GM19238 (cell line): ENCODE data around the gene SKOR2.
"Not testable (repeated sequence)": the region's sequence is repeated elsewhere in the genome, so short reads cannot be mapped to it uniquely, and the experiment has no call there.

Source experiments
- DNase-seq: peaks from one replicate; pipeline ENCODE4 v3.0.0; 2011; ENCODE audit warnings: low spot score; ENCODE audit not compliant: insufficient read length

SKOR2 gene

GRCh38 chr18:47203626-47204464 is 47.6 kb downstream of the SKOR2 start:
- DNase-seq, result no peak

DNA sequence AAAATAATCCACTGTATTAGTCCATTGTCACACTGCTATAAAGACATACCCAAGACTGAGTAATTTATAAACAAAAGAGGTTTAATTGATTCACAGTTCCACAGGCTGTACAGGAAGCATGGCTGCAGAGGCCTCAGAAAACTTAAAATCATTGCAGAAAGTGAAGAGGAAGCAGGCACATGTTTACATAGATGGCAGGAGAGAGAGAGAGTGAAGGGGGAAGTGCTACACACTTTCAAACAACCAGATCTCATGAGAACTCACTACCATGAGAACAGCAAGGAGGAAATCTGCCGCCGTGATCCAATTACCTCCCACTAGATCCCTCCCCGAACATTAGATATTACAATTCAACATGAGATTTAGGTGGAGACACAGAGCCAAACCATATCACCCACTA is 55.5 kb downstream of the SKOR2 start:
- not testable (repeated sequence) for DNase-seq

DNA sequence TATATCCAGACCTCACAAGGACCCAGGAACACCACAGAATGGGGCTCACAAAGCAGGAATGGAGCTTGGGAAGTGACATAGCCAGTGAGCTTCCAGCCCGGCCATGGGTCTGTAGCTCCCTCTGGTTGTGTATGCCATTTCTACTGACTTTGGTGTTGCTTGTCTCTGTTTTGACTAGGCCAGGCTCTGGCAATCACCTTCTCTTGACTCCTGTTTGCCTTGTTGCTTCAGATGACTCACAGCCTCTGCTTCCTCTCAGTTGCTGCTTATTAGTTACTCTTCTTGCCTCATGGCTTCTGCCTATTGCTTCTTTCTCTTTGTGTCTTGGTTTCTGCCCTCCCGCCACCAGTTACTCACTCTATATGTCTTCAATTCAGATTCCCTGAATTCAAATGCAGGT is 59.5 kb downstream of the SKOR2 start:
- no peak for DNase-seq

DNA sequence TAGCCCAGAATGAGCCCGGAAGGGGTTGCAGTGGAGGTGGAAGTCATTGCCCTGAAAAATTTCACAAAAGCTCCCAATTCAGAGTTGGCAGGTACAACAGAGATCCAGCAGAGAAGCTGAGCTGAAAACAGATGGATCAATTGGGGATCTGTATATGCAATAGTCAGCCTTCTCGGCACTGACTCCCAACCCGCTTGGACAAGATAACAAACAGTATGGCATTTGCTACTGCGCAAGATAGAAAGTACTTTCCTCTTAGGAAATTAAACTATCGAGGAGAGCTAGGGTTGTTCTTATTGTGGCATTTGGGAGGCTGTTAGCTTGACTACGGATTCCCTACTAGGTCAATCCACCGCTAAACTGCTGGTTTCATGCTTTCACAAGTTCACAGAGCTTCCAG is 63.7 kb downstream of the SKOR2 start:
- DNase-seq, result no peak

- DNase-seq, result no peak
Measured at GRCh38 chr18:47184419-47185050, 66.9 kb downstream of the SKOR2 start.

DNA sequence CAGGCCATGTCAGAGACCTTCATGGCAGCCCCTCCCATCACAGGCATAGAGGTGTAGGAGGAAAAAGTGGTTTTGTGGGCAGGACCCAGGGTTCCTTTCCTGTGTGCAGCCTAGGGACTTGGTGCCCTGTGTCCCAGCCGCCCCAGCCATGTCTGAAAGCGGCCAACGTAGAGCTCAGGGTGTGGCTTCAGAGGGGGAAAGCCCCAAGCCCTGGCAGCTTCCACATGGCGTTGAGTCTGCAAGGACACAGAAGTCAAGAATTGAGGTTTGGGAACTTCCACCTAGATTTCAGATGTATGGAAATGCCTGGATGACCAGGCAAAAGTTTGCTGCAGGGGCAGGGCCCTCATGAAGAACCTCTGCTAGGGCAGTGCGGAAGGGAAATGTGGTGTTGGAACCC is 69.3 kb downstream of the SKOR2 start:
- DNase-seq, result not testable (repeated sequence)

DNA sequence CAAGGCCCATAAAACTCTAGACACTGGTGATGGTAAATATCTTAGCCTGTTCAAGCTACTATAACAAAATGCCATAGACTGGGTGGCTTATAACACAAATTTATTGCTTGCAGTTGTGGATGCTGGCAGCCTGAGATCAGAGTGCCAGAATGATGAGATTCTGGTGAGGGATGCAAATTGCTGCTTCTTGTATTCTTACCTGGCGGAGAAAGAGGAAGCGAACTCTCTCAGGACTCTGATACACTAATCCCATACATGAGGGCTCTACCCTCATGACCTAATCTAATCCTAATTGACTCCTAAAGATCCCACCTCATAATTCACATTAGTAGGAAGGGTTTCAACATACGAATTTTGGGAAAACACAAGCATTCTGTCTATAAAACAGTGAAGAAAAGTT is 70.7 kb downstream of the SKOR2 start:
- no peak for DNase-seq

DNA sequence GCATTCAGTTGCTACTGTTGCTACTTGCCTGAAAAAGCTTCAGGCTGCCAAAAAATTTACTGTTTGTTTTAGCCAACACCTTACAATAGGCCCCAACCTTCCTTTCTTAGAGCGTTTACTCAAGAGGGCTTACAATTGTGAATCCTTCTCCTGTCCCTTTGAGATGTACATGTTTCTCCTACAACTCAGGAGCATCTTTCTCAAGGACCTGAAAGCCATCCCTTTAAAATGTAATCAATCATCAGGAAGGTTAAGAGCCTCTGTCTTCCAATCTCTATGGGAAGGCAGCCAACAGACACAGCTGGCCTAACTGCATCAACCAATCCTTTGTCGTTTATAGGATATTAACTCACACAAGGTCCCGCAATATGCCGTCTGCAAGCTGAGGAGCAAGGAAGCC is 71.9 kb downstream of the SKOR2 start:
- no peak for DNase-seq

DNA sequence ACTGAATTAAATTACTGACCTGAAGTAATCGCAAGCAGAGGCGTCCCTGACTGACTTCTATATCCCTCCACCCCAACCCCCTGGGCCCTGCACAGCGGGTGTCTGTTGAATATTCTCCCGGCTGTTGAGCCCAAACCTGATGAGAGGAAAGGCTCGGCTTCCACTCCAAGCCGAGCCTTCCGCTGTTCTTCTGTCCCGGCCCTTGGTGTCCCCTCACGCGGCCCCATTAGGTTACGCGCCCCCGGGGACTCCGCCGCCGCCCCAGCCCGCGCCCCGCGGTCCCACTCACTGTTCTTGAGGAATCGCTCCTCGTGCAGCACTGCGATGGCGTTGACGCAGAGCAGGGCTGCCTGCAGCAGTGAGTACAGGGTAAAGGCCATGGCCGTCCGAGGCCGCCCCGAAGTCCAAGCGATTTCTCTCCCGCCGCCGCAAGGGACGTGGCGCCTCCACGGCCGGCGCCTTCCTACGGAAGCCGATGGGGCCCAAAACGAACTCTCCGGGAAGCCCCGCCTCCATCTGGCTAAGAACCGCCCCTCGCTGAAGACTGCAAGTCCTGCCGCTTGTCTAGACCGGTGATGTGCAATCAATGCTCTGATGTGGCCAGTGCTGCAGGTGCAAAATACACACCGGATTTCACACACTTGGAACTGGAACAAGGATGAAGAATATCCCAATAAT is 75.4 kb downstream of the SKOR2 start, which contains the start of gene IER3IP1:
TSS of gene IER3IP1 (minus strand) at position 467 of the 678 bp plus-strand sequence. CDS start at position 380, 87 bp downstream.
- DNase-seq, result peak; percentile 73

DNA sequence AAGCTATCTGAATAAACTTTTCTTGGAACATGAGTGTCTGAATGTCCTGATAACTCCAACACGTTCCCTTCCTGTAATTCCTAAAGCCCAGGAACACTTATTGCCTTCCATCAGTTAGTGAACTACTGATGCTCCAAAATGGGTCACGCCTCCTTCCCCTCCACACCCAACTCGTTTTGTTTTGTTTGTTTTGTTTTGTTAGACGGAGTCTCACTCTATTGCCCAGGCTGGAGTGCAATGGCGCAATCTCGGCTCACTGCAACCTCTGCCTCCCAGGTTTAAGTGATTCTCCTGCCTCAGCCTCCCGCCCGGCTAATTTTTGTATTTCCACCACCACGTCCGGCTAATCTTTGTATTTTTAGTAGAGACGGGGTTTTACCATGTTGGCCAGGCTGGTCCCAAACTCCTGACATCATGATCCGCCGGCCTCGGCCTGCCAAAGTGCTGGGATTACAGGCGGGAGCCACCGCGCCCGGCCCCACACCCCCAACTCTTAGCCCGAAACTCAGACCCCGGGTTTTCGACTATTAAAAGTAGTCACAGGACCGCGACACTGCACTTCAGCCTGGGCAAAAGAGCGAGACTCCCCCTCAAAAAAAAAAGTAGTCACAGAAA is 76.1 kb downstream of the SKOR2 start:
- no peak for DNase-seq

- no peak for DNase-seq
Measured at GRCh38 chr18:47174545-47175116, 76.8 kb downstream of the SKOR2 start.

DNA sequence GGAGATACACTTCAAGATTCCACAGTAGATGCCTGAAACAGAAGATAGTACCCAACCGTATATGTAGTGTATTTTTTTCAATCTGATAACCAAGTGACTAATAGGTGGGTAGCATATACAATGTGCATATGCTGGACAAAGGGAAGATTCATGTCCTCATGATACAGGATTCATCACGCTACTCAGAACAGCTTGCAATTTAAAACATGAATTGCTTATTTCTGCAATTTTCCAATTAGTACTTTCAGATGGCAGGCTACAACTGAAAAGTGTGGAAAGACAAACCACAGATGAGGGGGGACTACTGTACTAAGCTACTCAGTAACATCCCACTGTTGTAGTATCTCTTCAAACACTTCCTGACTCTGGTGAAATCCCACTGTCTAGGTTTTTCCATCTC is 79.0 kb downstream of the SKOR2 start:
- DNase-seq, result no peak

DNA sequence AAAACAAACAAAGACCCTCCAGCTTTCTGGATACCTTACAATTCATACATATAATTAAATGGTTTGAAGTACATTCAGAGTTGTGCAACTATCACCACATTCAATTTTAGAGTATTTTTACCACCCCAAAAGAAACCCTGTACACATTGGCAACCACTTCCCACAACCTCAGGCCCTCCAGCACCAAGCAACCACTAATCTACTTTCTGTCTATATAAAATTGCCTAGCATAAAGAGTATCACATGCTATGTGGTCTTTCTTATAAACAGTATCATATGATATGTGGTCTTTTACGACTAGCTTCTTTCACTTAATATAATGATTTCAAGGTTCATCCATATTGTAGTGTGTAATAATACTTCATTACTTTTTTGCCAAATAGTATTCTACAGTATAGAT is 82.5 kb downstream of the SKOR2 start:
- no peak for DNase-seq

GRCh38 chr18:47168509-47168908 is 83.0 kb downstream of the SKOR2 start:
- DNase-seq, result no peak

- DNase-seq, result no peak
Measured at GRCh38 chr18:47166294-47166693, 85.2 kb downstream of the SKOR2 start.

DNA sequence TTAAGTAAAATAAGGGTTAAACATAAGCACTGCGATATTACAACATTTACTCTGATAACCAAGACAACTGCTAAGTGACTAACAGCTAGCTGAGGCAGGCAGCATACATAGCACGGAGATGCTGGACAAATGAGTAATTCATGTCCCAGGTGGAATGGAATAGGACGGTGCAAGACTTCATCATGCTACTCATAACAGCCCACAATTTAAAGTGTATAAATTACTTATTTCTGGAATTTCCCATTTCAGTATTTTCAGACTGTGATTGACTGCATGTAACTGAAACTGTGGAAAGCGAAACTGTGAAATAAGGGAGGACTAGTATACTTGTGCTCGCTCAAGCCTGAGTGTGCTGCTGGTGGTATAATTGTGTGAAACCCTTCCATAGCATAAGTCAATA is 88.2 kb downstream of the SKOR2 start:
- DNase-seq, result no peak

GRCh38 chr18:47160256-47160655 is 91.2 kb downstream of the SKOR2 start:
- no peak for DNase-seq

DNA sequence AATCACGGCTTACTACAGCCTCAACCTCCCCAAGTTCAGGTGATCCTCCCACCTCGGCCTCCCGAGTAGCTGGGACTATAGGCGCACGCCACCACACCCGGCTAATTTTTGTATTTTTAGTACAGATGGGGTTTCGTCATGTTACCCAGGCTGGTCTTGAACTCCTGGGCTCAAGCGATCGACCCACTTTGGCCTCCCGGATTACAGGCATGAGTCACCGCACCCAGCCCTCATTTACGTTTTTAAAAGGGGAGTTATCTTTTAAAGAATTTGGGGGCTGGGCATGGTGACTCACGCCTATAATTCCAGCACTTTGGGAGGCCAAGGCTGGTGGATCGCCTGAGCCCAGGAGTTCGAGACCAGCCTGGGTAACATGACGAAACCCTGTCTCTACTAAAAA is 93.1 kb downstream of the SKOR2 start:
- DNase-seq, result not testable (repeated sequence)
